Adrenal gland (tissue), 12 donors: ENCODE data around the gene C1QTNF8. TPM values are rescaled to one million over a fixed set of nuclear protein-coding genes. Genes with fewer than 3 reads are reported as not detected.

Experiments
- DNase-seq, 7 donors: peaks; one replicate each; pipeline ENCODE4 v3.0.0-alpha.2; 2019 to 2020
- H3K27ac ChIP-seq, 5 donors: fragments of 200-600 bp; sonication (generic) in 4 of 5; 1 replicate in 3 of 5; 2 replicates in 2 of 5; pipeline versions ENCODE4 v1.5.1 to v1.8.0; 2016 to 2020; ENCODE audit warnings: mild to moderate bottlenecking in 1 of 5
- H3K27me3 ChIP-seq: fragments of 200-600 bp; 2 replicates; pipeline ENCODE4 v1.8.0; 2021
- H3K36me3 ChIP-seq, 2 donors: fragments of 200-600 bp; replicated peaks in 1 of 2; 1 replicate in 1 of 2; 2 replicates in 1 of 2; pipeline versions ENCODE4 v1.5.1 to v1.8.0; 2018 to 2022
- H3K4me1 ChIP-seq, 2 donors: fragments of 200-600 bp; replicated peaks in 1 of 2; 1 replicate in 1 of 2; 2 replicates in 1 of 2; pipeline versions ENCODE4 v1.5.1 to v1.8.0; 2018 to 2021
- H3K4me3 ChIP-seq, 4 donors: fragments of 200-600 bp; sonication (generic) in 3 of 4; one replicate each; pipeline ENCODE4 v1.5.1; 2016 to 2018
- H3K9me3 ChIP-seq, 3 donors: fragments of 200-600 bp; sonication (generic) in 1 of 3; replicated peaks in 1 of 3; 1 replicate in 2 of 3; 2 replicates in 1 of 3; pipeline versions ENCODE4 v1.5.1 to v1.8.0; 2016 to 2021
- POLR2A ChIP-seq, 2 donors: fragments of 450-650 bp; IDR thresholded peaks; one replicate each; pipeline ENCODE4 v1.6.1; 2017; ENCODE audit warnings: antibody characterized with exemption in 2 of 2, mild to moderate bottlenecking in 2 of 2, moderate library complexity in 1 of 2
- WGBS, 4 donors: extraction: QIAGEN DNeasy Blood & Tissue Kit in 2 of 4; methylation state at CpG; one replicate each; pipeline versions ENCODE4 v1.1.5 to v1.1.7; 2013 to 2017; 5-methylcytosine and 5-hydroxymethylcytosine counted together
- intact Hi-C, 2 donors: fragments of 100-400 bp; cut with DNase I; formaldehyde crosslinking; loops; one replicate each; pipeline versions ENCODE4 v1.14.1 to v1.15.0; 2022 to 2023
- polyA plus RNA-seq, 3 donors: library from polyadenylated mRNA; stranded (reverse); fragments of 200-250 nt in 2 of 3; fragments of 350-450 nt in 1 of 3; fragmentation: Illumina TruSeq in 1 of 3; extraction: RNeasy Lipid Tissue Mini Kit (QIAGEN cat#74804) in 1 of 3; gene quantifications; one replicate each; pipeline ENCODE4 v1.2.3, GENCODE V29; 2013 to 2014
- total RNA-seq, 9 donors: library from RNA; depleted of rRNA in 4 of 9; stranded (reverse); fragments of >200 nt in 4 of 9; fragments of 120-200 nt in 1 of 9; fragmentation: NEBNext Ultra II Directional in 1 of 9; extraction: Animal tissue kit (Norgen Biotek cat#: 25700) in 1 of 9; gene quantifications; one replicate each; pipeline versions ENCODE4 v1.1.0 to v1.2.4, GENCODE V29; 2013 to 2023
- TF ChIP-seq, protein P1 (sequence below), 6 experiments: fragments of 450-650 bp in 4 of 6; fragments of 200-600 bp in 2 of 6; sonication (generic) in 1 of 6; IDR thresholded peaks; 1 replicate in 5 of 6; 2 replicates in 1 of 6; pipeline versions ENCODE4 v1.5.1 to v1.8.0; 2016 to 2021; ENCODE audit warnings: antibody characterized with exemption in 6 of 6, mild to moderate bottlenecking in 2 of 6, moderate library complexity in 1 of 6
- donor health status: healthy with polysubstance abuse.
- donor health status: Bipolar disorder and iron deficiency.
- donor health status: DM: yes; HTN: yes; CAD: no.
- donor health status: DM: no; HTN: no; CAD: no.
- donor health status: DM: no; HTN: no; CAD: no.
- donor health status: DM: yes; HTN: yes; CAD: no.

The C1QTNF8 gene
- total and polyA plus RNA-seq, 12 donors = 0.14 to 0.64 (median 0.25) TPM; not detected in 8

DNA sequence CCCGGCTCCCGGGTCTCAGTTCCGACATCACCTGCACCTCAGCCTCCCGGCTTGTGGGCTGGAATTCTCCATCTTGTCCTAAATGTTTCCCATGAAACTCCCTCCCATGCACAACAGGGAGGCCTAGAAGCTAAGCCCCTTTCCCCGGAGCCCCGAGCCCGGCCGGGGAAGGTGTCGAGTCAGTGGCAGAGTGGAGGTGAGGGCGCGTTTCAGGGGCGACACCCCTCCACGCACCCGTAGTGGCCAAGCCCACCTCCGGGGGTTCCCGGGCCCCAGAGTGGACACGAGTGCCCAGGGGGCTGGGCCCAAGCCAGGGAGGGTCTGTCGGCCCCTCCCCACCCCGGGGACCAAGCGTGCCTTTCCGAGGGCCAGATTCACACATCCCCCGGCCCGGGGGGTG lies 25.0 kb upstream of the C1QTNF8 start:
- 58 to 90% (median 81%) methylated on average over 7 to 23 of the region's 23 CpGs for WGBS, 4 donors
- H3K27me3 ChIP-seq = no peaks in the 10 kb centered on the region
- intact Hi-C loops = no loop called here

DNA sequence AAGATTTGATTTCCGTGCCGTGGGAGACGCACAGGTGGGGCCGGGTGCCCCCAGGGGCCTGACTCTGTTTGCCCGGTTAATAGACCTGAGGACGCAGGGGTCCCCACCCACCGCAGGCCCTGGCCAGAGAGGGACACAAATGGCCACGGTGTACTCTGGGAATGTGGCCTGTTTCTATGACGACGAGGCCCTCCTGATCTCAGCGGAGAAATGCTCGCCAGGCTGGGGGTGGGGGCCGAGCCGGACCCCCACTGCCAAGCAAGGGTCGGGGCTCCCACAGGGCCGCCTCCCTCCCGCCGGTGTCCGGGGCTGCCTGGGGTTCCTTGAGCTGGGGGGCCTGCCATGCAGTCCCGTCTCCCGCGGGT lies 24.5 kb upstream of the C1QTNF8 start:
- Histone ChIP-seq H3K9me3 (no peaks in the 10 kb centered on the region), H3K27me3 (no peaks in the 10 kb centered on the region), H3K4me3 (no peak overlapping the region), H3K36me3 (no peaks in the 10 kb centered on the region), H3K4me1 (no peaks in the 10 kb centered on the region), H3K27ac (no peak overlapping the region)
- DNase-seq = no peak
- TF ChIP-seq, protein P1, sequence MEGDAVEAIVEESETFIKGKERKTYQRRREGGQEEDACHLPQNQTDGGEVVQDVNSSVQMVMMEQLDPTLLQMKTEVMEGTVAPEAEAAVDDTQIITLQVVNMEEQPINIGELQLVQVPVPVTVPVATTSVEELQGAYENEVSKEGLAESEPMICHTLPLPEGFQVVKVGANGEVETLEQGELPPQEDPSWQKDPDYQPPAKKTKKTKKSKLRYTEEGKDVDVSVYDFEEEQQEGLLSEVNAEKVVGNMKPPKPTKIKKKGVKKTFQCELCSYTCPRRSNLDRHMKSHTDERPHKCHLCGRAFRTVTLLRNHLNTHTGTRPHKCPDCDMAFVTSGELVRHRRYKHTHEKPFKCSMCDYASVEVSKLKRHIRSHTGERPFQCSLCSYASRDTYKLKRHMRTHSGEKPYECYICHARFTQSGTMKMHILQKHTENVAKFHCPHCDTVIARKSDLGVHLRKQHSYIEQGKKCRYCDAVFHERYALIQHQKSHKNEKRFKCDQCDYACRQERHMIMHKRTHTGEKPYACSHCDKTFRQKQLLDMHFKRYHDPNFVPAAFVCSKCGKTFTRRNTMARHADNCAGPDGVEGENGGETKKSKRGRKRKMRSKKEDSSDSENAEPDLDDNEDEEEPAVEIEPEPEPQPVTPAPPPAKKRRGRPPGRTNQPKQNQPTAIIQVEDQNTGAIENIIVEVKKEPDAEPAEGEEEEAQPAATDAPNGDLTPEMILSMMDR (IDR thresholded peaks at IDR 0.05) = no peak
- TF ChIP-seq POLR2A (IDR thresholded peaks at IDR 0.05) = no peak
- intact Hi-C loops = no loop called here
- 66 to 80% (median 73%) methylated on average over 1 to 22 of the region's 22 CpGs for WGBS, 4 donors

More for the DNA sequence above, 25.0 kb upstream of the C1QTNF8 start:
- no peaks in the 10 kb centered on the region for H3K4me1 ChIP-seq
- TF ChIP-seq, protein P1 (IDR thresholded peaks at IDR 0.05) = no peak
- TF ChIP-seq POLR2A (IDR thresholded peaks at IDR 0.05) = no peak
- H3K36me3 ChIP-seq = no peaks in the 10 kb centered on the region
- H3K9me3 ChIP-seq = no peaks in the 10 kb centered on the region
- no peak overlapping the region for H3K27ac ChIP-seq
- no peak overlapping the region for H3K4me3 ChIP-seq
- DNase-seq = no peak

DNA sequence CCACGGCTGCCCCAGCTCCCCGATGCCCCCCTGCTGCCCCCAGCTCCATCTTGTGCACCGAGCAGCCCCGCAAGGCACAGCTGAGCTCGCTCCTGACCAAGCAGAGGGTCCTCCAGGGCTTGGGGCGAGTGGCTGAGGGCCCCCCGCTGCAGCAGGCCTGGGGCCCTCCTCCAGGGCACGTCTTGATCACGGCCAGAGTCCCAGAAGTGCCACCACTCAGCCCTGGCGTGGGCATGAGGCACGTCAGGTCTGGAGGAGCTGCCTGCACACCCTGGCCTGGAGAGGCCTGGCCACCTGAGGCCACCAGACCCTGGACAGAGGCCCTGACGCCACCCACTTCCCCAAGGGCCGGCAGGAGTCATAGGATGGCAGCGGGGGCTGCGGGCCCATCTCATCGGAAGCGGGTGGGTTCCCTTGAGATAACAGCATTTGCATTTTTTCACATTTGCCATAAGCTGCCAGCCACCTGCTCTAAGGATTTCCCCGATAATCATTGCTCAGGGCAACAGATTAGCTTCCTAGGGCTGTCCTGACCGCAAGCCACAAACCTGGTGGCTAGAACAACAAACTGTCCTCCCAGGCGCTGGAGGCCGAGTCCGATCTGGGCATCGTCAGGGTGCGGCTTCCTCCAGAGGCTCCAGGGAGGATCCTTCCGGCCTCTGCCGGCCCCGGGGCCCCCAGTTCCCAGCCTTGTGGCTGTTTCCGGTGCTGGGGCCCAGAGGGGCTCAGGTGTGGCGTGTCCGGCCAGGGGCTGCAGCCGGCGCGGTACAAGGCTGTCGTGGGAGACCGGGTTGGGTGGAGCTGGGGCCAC lies 23.9 kb upstream of the C1QTNF8 start:
- H3K27me3 ChIP-seq = no peaks in the 10 kb centered on the region
- no peaks in the 10 kb centered on the region for H3K4me1 ChIP-seq
- 80 to 85% (median 81%) methylated on average over 15 to 35 of the region's 35 CpGs for WGBS, 4 donors
- TF ChIP-seq POLR2A (IDR thresholded peaks at IDR 0.05) = no peak
- TF ChIP-seq, protein P1 (IDR thresholded peaks at IDR 0.05) = no peak
- H3K4me3 ChIP-seq = no peak overlapping the region
- DNase-seq = no peak
- H3K36me3 ChIP-seq = no peaks in the 10 kb centered on the region
- intact Hi-C loops = no loop called here
- no peaks in the 10 kb centered on the region for H3K9me3 ChIP-seq
- no peak overlapping the region for H3K27ac ChIP-seq

DNA sequence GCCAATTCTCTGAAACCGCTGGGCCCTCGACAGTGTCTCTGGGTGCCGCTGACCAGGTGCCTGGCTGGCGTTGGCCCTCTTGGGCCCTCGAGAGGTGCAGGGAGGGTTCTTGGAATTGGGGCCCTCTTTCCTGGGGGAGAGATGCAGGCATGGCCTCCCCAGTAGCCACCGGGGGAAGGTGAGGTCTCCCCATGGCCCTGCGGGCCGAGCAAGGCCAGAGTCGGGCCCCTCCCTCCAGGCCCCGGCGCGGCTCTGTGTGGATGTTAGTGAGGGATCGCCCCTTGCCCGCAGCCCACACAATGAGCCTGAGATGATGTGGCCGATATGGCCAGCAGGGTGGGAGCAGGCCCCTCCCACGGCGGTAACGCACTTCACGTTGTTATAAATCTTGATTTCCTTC lies 23.1 kb upstream of the C1QTNF8 start:
- no peak overlapping the region for H3K27ac ChIP-seq
- intact Hi-C loops = no loop called here
- H3K36me3 ChIP-seq = no peaks in the 10 kb centered on the region
- H3K4me1 ChIP-seq = no peaks in the 10 kb centered on the region
- no peaks in the 10 kb centered on the region for H3K27me3 ChIP-seq
- TF ChIP-seq, protein P1 (IDR thresholded peaks at IDR 0.05) = no peak
- no peak for TF ChIP-seq POLR2A (IDR thresholded peaks at IDR 0.05)
- H3K4me3 ChIP-seq = no peak overlapping the region
- DNase-seq = no peak
- WGBS, 4 donors = 78 to 100% (median 91%) methylated on average over 2 to 19 of the region's 19 CpGs
- no peaks in the 10 kb centered on the region for H3K9me3 ChIP-seq
